GM12801 (cell line): ENCODE data around the gene SUCO.

Experiments used
- TF ChIP-seq, protein P1 (sequence below): IDR thresholded peaks from one replicate; pipeline ENCODE4 v1.5.1; 2011; ENCODE audit warnings: control low read depth; ENCODE audit not compliant: insufficient read length; ENCODE audit errors: extremely low read depth

Gene SUCO

DNA sequence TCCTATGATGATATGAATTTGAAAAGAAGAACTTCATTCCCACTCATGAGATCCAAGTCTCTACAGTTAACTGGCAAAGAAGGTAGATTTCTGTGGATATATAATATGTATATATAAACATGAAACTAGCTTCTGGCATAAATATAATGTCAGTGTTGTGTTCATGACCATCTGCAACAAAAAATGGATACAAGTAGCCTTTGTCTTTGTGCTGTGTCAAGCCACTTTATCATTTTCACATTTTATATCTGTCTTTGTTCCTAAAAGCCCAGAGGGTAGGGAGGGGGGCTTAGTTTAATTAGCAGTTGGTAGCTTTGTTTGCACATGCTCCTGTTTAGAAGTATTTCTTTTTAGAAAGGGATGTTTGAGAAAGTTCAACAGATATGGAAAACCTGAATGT lies 69.8 kb downstream of the SUCO start:
- TF ChIP-seq, protein P1, sequence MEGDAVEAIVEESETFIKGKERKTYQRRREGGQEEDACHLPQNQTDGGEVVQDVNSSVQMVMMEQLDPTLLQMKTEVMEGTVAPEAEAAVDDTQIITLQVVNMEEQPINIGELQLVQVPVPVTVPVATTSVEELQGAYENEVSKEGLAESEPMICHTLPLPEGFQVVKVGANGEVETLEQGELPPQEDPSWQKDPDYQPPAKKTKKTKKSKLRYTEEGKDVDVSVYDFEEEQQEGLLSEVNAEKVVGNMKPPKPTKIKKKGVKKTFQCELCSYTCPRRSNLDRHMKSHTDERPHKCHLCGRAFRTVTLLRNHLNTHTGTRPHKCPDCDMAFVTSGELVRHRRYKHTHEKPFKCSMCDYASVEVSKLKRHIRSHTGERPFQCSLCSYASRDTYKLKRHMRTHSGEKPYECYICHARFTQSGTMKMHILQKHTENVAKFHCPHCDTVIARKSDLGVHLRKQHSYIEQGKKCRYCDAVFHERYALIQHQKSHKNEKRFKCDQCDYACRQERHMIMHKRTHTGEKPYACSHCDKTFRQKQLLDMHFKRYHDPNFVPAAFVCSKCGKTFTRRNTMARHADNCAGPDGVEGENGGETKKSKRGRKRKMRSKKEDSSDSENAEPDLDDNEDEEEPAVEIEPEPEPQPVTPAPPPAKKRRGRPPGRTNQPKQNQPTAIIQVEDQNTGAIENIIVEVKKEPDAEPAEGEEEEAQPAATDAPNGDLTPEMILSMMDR, result no peak

DNA sequence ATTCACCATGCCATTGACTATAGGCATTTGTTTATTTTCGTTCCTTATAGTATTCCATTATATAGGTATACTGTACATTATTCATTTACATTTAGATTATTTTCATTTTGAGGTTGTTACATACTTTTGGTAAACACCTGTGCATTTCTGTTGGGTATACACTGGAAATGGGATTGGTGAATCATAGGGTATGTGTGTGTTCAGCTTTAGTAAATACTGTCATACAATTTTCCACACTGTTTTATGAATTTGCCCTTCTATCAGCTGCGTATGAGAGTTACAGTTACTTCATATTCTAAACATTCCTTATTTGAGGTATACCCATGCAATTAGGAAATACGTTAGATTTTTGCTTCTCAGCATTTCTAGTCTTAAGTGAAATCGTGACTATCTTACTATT lies 70.9 kb downstream of the SUCO start:
- TF ChIP-seq, protein P1, result no peak

DNA sequence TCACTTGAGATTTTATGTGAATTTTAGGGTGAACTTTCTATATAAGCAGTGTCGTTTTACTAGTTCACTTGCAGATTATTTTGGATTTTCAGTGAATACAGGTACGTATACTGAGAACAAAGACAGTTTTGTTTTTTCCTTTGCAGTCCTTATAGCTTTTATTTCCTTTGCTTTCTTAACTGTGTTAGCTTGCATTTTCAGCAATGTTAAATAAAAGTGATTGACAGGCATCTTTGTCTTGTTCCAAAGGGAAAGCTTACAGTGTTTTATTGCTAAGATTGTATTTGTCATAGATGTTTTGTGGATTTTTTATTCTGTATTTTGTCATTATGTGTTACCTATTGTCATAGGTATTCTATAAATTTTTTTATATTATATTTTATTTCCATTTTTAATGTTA lies 72.7 kb downstream of the SUCO start:
- TF ChIP-seq, protein P1, result no peak

DNA sequence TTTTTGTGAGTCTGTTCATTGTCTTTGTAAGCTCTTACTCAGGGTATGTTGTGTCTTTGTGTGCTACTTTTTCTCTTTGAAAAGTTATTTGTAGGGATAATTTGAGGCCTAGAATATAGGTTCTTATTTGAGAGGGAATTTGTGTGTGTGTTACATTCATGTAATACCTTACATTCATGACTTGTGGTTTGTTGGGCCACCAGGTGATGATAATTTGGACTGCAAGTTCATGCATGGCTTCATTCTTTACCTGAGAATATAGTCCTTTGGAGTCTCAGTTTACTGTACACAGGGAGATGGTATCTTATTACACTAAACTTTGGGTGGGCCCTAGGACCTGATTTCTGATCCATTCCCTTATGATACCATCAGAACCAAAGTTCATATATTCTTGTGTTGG lies 74.2 kb downstream of the SUCO start:
- TF ChIP-seq, protein P1, result no peak

DNA sequence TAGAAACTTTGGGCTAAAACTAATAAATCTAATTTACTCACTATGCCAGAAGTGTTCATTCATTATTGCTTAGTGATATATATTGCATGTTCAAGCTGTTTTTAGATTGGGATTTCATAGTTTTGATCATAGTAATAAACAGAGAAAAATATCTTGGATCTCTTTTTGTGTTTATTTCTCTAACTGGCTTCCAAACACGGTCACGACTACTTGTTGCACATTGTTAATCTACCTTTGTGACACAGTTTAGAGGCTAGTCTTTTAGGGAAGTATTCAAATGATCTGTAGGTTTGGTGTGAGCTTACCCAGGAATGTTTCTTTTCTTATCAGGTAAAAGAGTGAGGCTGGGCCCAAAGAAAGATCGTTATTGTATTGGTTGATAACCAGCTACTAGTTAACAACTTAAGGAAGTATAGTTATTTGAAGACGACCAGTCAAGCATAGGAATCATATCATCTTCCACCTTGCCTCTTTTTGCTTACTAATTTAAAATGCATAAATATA lies 75.2 kb downstream of the SUCO start:
- TF ChIP-seq, protein P1, result no peak

DNA sequence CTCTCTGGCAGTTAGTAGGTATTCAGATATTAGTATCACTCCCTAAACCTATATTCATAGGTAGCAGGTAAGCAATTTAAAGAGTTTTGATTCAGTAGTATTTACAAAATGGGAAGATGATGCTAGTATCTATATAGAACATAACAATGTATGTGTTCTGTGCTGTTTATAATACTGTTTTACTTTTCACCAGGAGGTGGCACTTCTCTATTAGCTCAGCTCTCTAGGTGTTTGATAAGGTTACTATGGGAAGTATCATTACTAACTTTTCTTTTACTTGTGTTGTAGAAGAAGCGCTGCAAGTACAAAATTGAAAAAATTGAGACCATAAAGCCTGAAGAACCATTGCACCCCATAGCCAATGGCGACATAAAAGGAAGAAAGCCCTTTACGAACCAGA lies 76.6 kb downstream of the SUCO start:
- TF ChIP-seq, protein P1, result no peak

DNA sequence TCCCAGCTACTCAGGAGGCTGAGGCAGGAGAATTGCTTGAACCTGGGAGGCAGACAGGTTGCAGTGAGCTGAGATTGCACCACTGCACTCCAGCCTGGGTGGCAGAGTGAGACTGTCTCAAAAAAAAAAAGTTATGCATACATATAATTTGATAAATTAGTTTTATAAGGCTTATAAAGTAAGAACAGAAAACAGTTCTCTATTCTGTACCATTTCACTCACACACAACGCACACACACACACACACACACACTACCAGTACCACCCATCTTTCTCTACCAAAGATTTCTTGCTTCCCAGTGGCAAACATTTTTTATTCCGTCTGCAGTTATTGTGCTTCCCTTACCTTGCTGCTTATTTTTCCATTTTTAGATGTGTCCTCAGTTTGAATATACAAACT lies 79.5 kb downstream of the SUCO start:
- TF ChIP-seq, protein P1, result no peak

DNA sequence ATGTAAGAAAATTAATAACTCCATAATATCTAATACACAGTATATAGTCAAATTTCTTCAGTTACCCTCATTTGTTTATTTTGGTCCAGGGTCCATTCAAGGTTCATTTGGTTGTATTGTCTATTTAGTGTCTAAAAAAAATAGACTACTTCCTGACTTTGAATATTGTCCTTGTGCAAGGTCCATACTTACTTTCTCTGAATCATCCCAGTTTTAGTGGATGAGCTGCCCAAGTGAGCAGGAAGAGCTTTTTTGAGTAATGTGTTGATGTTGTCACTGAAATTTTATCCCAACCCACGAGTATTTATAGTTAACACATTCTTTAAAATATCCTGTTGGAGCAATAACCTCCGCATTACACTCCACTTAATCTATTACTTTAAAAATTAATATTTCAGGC lies 80.3 kb downstream of the SUCO start:
- TF ChIP-seq, protein P1, result no peak
